ENCODE results near the gene C7orf57.

The C7orf57 gene

GRCh38 chr7:48011323-48011722 lies 24.0 kb upstream of the C7orf57 start:
- no peak for TF ChIP-seq CTCF (conservative IDR thresholded peaks at IDR 0.05; ENCODE audit: low read depth, low read length)
- H3K4me3 ChIP-seq (ENCODE audit: low read depth, low read length) = no peak overlapping the region
- no peak for DNase-seq (ENCODE audit: low read depth)

GRCh38 chr7:48011951-48012350 lies 23.4 kb upstream of the C7orf57 start:
- no peak for DNase-seq (ENCODE audit: low read depth)
- TF ChIP-seq CTCF (conservative IDR thresholded peaks at IDR 0.05; ENCODE audit: low read depth, low read length) = no peak
- no peak overlapping the region for H3K4me3 ChIP-seq (ENCODE audit: low read depth, low read length)

GRCh38 chr7:48016641-48017040 lies 18.7 kb upstream of the C7orf57 start:
- no peak for DNase-seq (ENCODE audit: low read depth)
- H3K4me3 ChIP-seq (ENCODE audit: low read depth, low read length) = no peak overlapping the region
- TF ChIP-seq CTCF (conservative IDR thresholded peaks at IDR 0.05; ENCODE audit: low read depth, low read length) = no peak

- TF ChIP-seq CTCF (conservative IDR thresholded peaks at IDR 0.05; ENCODE audit: low read depth, low read length) = no peak
- DNase-seq (ENCODE audit: low read depth) = no peak
- H3K4me3 ChIP-seq (ENCODE audit: low read depth, low read length) = no peak overlapping the region
These were observed 17.7 kb upstream of the C7orf57 start for GRCh38 chr7:48017674-48018073.

GRCh38 chr7:48025624-48026023 lies 9.7 kb upstream of the C7orf57 start:
- H3K4me3 ChIP-seq (ENCODE audit: low read depth, low read length) = no peak overlapping the region
- TF ChIP-seq CTCF (conservative IDR thresholded peaks at IDR 0.05; ENCODE audit: low read depth, low read length) = no peak
- DNase-seq (ENCODE audit: low read depth) = peak; percentile 26

GRCh38 chr7:48028938-48029337 lies 6.4 kb upstream of the C7orf57 start, which contains the start of gene SUN3:
TSS of gene SUN3 (minus strand) at chr7:48029107. CDS start at chr7:48028938, 169 bp downstream.
- TF ChIP-seq CTCF (conservative IDR thresholded peaks at IDR 0.05; ENCODE audit: low read depth, low read length) = no peak
- DNase-seq (ENCODE audit: low read depth) = no peak
- no peak within 1 kb of the TSS for H3K4me3 ChIP-seq (ENCODE audit: low read depth, low read length)

GRCh38 chr7:48031111-48031510 lies 4.2 kb upstream of the C7orf57 start:
- no peak overlapping the region for H3K4me3 ChIP-seq (ENCODE audit: low read depth, low read length)
- TF ChIP-seq CTCF (conservative IDR thresholded peaks at IDR 0.05; ENCODE audit: low read depth, low read length) = no peak
- DNase-seq (ENCODE audit: low read depth) = no peak

All from choroid plexus epithelial cell (primary cell).